ENCODE data around the gene NKD1. TPM values are rescaled to one million over a fixed set of nuclear protein-coding genes. Genes with fewer than 3 reads are reported as not detected.

The NKD1 gene
- total RNA-seq, 2 donors from 2014 or later: 1.1 to 3.0 TPM

DNA sequence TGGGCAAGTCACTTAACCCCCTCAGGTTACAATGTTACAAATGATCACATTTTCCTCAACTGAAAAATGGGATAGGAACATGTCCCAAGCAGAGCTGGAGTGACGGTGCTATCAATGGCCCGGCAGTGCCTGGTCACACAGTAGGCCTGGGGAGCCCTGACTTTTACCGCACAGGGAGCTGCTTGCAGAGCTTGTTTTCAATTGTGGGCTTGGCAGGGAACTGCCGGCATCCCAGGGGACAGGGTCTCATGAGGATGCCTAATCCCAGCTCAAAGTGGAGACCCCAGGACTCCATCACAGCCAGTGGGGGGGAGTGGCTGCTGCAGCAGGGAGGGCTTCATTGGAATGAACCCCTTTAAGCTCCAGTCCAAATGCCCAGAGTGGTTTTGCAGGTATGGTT lies 121.5 kb downstream of the NKD1 start:
- Histone ChIP-seq H3K4me1 (peaks cover 0 to 12% of the 10 kb centered on the region in 2 donors), H3K36me3 (no peaks in the 10 kb centered on the region), H3K9me3 (peaks cover 4 to 24% of the 10 kb centered on the region in 2 donors), H3K4me3 (no peak overlapping the region), H3K27ac (no peak overlapping the region), H3K27me3 (peaks cover 0 to 7% of the 10 kb centered on the region in 2 donors)
- DNase-seq (ENCODE audit: low spot score): no peak
- TF ChIP-seq, protein P1, sequence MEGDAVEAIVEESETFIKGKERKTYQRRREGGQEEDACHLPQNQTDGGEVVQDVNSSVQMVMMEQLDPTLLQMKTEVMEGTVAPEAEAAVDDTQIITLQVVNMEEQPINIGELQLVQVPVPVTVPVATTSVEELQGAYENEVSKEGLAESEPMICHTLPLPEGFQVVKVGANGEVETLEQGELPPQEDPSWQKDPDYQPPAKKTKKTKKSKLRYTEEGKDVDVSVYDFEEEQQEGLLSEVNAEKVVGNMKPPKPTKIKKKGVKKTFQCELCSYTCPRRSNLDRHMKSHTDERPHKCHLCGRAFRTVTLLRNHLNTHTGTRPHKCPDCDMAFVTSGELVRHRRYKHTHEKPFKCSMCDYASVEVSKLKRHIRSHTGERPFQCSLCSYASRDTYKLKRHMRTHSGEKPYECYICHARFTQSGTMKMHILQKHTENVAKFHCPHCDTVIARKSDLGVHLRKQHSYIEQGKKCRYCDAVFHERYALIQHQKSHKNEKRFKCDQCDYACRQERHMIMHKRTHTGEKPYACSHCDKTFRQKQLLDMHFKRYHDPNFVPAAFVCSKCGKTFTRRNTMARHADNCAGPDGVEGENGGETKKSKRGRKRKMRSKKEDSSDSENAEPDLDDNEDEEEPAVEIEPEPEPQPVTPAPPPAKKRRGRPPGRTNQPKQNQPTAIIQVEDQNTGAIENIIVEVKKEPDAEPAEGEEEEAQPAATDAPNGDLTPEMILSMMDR (IDR thresholded peaks at IDR 0.05): no peak

DNA sequence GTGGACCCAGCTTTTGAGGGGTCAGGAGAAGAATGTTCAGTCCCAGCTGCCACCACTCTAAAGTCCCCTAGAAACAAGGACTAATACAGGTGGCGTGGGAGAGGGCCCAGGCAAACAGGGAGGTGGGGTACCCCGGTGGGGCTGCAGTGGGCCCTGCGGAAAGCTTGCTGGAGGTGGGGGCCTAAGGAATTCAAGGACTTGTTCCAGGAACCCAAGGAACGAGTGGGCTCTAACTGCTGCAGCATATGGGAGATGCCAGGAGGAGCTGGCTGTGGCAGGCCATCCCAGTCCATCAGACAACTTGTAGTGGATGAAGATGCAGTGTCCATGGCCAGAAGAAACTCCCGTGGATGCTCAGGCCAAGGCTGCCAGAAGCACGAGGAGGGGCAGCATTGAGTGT lies 122.3 kb downstream of the NKD1 start:
- no peak for DNase-seq (ENCODE audit: low spot score)
- Histone ChIP-seq H3K27ac (no peak overlapping the region), H3K27me3 (peaks cover 0 to 7% of the 10 kb centered on the region in 2 donors), H3K4me3 (no peak overlapping the region), H3K4me1 (peaks cover 0 to 8% of the 10 kb centered on the region in 2 donors), H3K36me3 (no peaks in the 10 kb centered on the region), H3K9me3 (peaks cover 4 to 24% of the 10 kb centered on the region in 2 donors)
- TF ChIP-seq, protein P1 (IDR thresholded peaks at IDR 0.05): no peak

GRCh38 chr16:50671644-50672260 lies 123.6 kb downstream of the NKD1 start:
- Histone ChIP-seq H3K36me3 (no peaks in the 10 kb centered on the region), H3K27ac (no peak overlapping the region), H3K4me1 (peaks cover 0 to 8% of the 10 kb centered on the region in 2 donors), H3K27me3 (peaks cover 0 to 7% of the 10 kb centered on the region in 2 donors), H3K4me3 (no peak overlapping the region), H3K9me3 (peaks cover 4 to 24% of the 10 kb centered on the region in 2 donors)
- no peak for DNase-seq (ENCODE audit: low spot score)
- TF ChIP-seq, protein P1 (IDR thresholded peaks at IDR 0.05): peak in 1 of 2 donors; percentile 51

GRCh38 chr16:50673496-50674275 lies 125.5 kb downstream of the NKD1 start:
- no peak overlapping the region for H3K4me3 ChIP-seq
- no peaks in the 10 kb centered on the region for H3K36me3 ChIP-seq
- peaks cover 0 to 3% of the 10 kb centered on the region in 2 donors for H3K4me1 ChIP-seq
- H3K9me3 ChIP-seq: peaks cover 4 to 24% of the 10 kb centered on the region in 2 donors
- H3K27ac ChIP-seq: no peak overlapping the region
- no peak for DNase-seq (ENCODE audit: low spot score)
- TF ChIP-seq, protein P1 (IDR thresholded peaks at IDR 0.05): no peak
- H3K27me3 ChIP-seq: peaks cover 0 to 7% of the 10 kb centered on the region in 2 donors

GRCh38 chr16:50674831-50675230 lies 126.6 kb downstream of the NKD1 start:
- Histone ChIP-seq H3K4me3 (no peak overlapping the region), H3K9me3 (peaks cover 4 to 24% of the 10 kb centered on the region in 2 donors), H3K4me1 (no peaks in the 10 kb centered on the region), H3K27ac (no peak overlapping the region), H3K36me3 (no peaks in the 10 kb centered on the region), H3K27me3 (peaks cover 0 to 7% of the 10 kb centered on the region in 2 donors)
- DNase-seq (ENCODE audit: low spot score): no peak
- TF ChIP-seq, protein P1 (IDR thresholded peaks at IDR 0.05): no peak

Measured in right atrium auricular region (tissue), 2 donors.